ENCODE measurements around the gene FDXR. TPM values are rescaled to one million over a fixed set of nuclear protein-coding genes. Genes with fewer than 3 reads are reported as not detected.

FDXR gene
- total and polyA plus RNA-seq, 9 of the 15 experiments (the other 6 are each of a cell fraction or from before 2014, with no cell fraction given): 0.89 to 70.7 (median 30.9) TPM

DNA sequence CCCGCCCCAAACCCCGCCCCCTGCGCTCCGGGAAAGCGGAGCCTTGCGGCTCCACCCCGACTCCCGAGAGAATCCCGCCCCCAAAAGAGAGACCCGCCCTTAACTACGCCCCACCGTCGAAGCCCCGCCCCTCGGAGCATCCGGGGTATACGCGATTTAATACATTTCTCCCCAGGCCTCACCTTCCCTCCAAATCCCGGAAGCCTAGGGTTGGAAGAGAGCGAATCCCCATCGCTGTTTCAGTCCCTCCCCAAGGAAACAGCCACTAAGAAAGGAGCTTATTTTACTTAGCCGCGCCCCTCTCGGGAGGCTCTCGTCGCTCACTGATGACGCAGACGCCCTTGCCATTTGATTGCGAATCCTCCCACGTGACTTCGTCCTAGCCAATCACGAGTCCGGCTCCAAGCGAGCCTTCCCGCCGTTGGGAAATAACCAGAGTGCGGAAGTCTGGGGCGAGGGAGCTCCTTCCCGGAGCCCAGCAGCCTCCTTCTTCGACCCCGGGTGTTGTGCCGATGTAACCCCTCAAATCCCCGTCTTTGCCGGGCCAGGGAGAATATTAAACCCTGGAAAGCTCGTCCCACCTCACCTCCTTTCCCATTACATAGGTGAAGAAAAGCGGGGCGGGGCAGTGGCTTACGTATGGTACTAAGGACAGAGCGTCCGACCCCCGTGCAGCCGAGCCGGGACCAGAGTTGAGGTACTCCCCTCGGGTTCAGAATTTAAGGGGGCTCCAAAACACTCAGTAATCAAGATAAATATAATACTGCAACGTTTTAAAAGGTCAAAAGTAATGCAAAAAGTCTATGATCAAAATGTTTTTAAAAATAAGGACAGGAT, 461 bp upstream of the FDXR start (continued):
- TF ChIP-seq, protein P1, sequence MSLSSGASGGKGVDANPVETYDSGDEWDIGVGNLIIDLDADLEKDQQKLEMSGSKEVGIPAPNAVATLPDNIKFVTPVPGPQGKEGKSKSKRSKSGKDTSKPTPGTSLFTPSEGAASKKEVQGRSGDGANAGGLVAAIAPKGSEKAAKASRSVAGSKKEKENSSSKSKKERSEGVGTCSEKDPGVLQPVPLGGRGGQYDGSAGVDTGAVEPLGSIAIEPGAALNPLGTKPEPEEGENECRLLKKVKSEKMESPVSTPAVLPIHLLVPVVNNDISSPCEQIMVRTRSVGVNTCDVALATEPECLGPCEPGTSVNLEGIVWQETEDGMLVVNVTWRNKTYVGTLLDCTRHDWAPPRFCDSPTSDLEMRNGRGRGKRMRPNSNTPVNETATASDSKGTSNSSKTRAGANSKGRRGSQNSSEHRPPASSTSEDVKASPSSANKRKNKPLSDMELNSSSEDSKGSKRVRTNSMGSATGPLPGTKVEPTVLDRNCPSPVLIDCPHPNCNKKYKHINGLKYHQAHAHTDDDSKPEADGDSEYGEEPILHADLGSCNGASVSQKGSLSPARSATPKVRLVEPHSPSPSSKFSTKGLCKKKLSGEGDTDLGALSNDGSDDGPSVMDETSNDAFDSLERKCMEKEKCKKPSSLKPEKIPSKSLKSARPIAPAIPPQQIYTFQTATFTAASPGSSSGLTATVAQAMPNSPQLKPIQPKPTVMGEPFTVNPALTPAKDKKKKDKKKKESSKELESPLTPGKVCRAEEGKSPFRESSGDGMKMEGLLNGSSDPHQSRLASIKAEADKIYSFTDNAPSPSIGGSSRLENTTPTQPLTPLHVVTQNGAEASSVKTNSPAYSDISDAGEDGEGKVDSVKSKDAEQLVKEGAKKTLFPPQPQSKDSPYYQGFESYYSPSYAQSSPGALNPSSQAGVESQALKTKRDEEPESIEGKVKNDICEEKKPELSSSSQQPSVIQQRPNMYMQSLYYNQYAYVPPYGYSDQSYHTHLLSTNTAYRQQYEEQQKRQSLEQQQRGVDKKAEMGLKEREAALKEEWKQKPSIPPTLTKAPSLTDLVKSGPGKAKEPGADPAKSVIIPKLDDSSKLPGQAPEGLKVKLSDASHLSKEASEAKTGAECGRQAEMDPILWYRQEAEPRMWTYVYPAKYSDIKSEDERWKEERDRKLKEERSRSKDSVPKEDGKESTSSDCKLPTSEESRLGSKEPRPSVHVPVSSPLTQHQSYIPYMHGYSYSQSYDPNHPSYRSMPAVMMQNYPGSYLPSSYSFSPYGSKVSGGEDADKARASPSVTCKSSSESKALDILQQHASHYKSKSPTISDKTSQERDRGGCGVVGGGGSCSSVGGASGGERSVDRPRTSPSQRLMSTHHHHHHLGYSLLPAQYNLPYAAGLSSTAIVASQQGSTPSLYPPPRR (CRISPR knock-in tag; IDR thresholded peaks at IDR 0.05; ENCODE audit: borderline replicate concordance): no peak
- TF ChIP-seq CCAR2 (IDR thresholded peaks at IDR 0.05; ENCODE audit: low read depth, low read length) (no peak), SETDB1 (IDR thresholded peaks at IDR 0.05; ENCODE audit: low read length) (no peak), POLR2B (IDR thresholded peaks at IDR 0.05; ENCODE audit: low read depth, partially characterized antibody) (peak; percentile 97), EZH2 (IDR thresholded peaks at IDR 0.05; ENCODE audit: borderline replicate concordance, low read depth, low read length) (no peak), ERF (CRISPR knock-in tag; IDR thresholded peaks at IDR 0.05) (peak; percentile 82), NCOA6 (IDR thresholded peaks at IDR 0.05) (no peak), HDAC1 (IDR thresholded peaks at IDR 0.05) (peak in 1 of 2 experiments; percentile 63; a peak in 1 of 4 replicates), SOX6 (IDR thresholded peaks at IDR 0.05) (no peak; the same call in 1 of the 2 replicates), ARID2 (IDR thresholded peaks at IDR 0.05) (no peak), ZNF253 (CRISPR knock-in tag; conservative IDR thresholded peaks at IDR 0.05) (no peak), TAF15 (IDR thresholded peaks at IDR 0.05; ENCODE audit: low read depth, low read length) (no peak), ZNF398 (CRISPR knock-in tag; IDR thresholded peaks at IDR 0.05) (no peak), MIER1 (IDR thresholded peaks at IDR 0.05; ENCODE audit: low read depth) (no peak), ZNF766 (CRISPR knock-in tag; conservative IDR thresholded peaks at IDR 0.05) (no peak), WHSC1 (IDR thresholded peaks at IDR 0.05; ENCODE audit: low read length) (no peak)
- TF ChIP-seq, protein P2, sequence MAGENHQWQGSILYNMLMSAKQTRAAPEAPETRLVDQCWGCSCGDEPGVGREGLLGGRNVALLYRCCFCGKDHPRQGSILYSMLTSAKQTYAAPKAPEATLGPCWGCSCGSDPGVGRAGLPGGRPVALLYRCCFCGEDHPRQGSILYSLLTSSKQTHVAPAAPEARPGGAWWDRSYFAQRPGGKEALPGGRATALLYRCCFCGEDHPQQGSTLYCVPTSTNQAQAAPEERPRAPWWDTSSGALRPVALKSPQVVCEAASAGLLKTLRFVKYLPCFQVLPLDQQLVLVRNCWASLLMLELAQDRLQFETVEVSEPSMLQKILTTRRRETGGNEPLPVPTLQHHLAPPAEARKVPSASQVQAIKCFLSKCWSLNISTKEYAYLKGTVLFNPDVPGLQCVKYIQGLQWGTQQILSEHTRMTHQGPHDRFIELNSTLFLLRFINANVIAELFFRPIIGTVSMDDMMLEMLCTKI (IDR thresholded peaks at IDR 0.05; ENCODE audit: partially characterized antibody): no peak
- TF ChIP-seq, protein P3, sequence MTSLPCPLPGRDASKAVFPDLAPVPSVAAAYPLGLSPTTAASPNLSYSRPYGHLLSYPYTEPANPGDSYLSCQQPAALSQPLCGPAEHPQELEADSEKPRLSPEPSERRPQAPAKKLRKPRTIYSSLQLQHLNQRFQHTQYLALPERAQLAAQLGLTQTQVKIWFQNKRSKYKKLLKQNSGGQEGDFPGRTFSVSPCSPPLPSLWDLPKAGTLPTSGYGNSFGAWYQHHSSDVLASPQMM (CRISPR knock-in tag; IDR thresholded peaks at IDR 0.05): no peak
